ENCODE data around the gene MAN1B1. TPM values are rescaled to one million over a fixed set of nuclear protein-coding genes. Genes with fewer than 3 reads are reported as not detected.

The MAN1B1 gene
- total RNA-seq, 1 experiment from 2014 or later = 42.6 TPM

- Histone ChIP-seq H3K36me3 (no peaks in the 10 kb centered on the region), H3K9me3 (replicated peaks) (no peaks in the 10 kb centered on the region), H3K4me3 (no peak overlapping the region), H3K27ac (no peak overlapping the region), H3K4me1 (peaks cover 26% of the 10 kb centered on the region), H3K27me3 (peaks cover 6% of the 10 kb centered on the region)
- DNase-seq = no peak
Measured at GRCh38 chr9:137139468-137140150, 52.8 kb downstream of the MAN1B1 start.

- Histone ChIP-seq H3K4me1 (peaks cover 22% of the 10 kb centered on the region), H3K36me3 (no peaks in the 10 kb centered on the region), H3K27ac (no peak overlapping the region), H3K27me3 (peaks cover 6% of the 10 kb centered on the region), H3K4me3 (no peak overlapping the region), H3K9me3 (replicated peaks) (no peaks in the 10 kb centered on the region)
- DNase-seq = no peak
Measured at GRCh38 chr9:137140151-137141012, 53.6 kb downstream of the MAN1B1 start.

GRCh38 chr9:137141050-137141810 is 54.4 kb downstream of the MAN1B1 start:
- Histone ChIP-seq H3K4me1 (peaks cover 15% of the 10 kb centered on the region), H3K9me3 (replicated peaks) (no peaks in the 10 kb centered on the region), H3K4me3 (no peak overlapping the region), H3K27me3 (peaks cover 6% of the 10 kb centered on the region), H3K36me3 (no peaks in the 10 kb centered on the region), H3K27ac (no peak overlapping the region)
- no peak for DNase-seq

- DNase-seq = no peak
- Histone ChIP-seq H3K9me3 (replicated peaks) (no peaks in the 10 kb centered on the region), H3K27me3 (peaks cover 6% of the 10 kb centered on the region), H3K27ac (no peak overlapping the region), H3K36me3 (no peaks in the 10 kb centered on the region), H3K4me3 (no peak overlapping the region), H3K4me1 (peaks cover 10% of the 10 kb centered on the region)
Measured at GRCh38 chr9:137141976-137142936, 55.5 kb downstream of the MAN1B1 start.

- Histone ChIP-seq H3K27me3 (peaks cover 6% of the 10 kb centered on the region), H3K4me1 (no peaks in the 10 kb centered on the region; the same call in 1 of the 2 replicates), H3K9me3 (replicated peaks) (no peaks in the 10 kb centered on the region), H3K4me3 (no peak overlapping the region), H3K27ac (no peak overlapping the region), H3K36me3 (no peaks in the 10 kb centered on the region)
- DNase-seq = no peak
Measured at GRCh38 chr9:137143459-137143858, 56.7 kb downstream of the MAN1B1 start.

- Histone ChIP-seq H3K27me3 (peaks cover 6% of the 10 kb centered on the region), H3K36me3 (no peaks in the 10 kb centered on the region), H3K27ac (no peak overlapping the region), H3K4me3 (no peak overlapping the region), H3K4me1 (peaks cover 17% of the 10 kb centered on the region), H3K9me3 (replicated peaks) (no peaks in the 10 kb centered on the region)
- DNase-seq = no peak
Measured at GRCh38 chr9:137145731-137146526, 59.1 kb downstream of the MAN1B1 start.

GRCh38 chr9:137146527-137146918 is 59.7 kb downstream of the MAN1B1 start:
- no peak overlapping the region for H3K4me3 ChIP-seq
- H3K27me3 ChIP-seq = peaks cover 6% of the 10 kb centered on the region
- no peak overlapping the region for H3K27ac ChIP-seq
- H3K36me3 ChIP-seq = no peaks in the 10 kb centered on the region
- no peak for DNase-seq
- no peaks in the 10 kb centered on the region for H3K9me3 ChIP-seq (replicated peaks)
- H3K4me1 ChIP-seq = peaks cover 17% of the 10 kb centered on the region

GRCh38 chr9:137147091-137147792 is 60.5 kb downstream of the MAN1B1 start:
- Histone ChIP-seq H3K9me3 (replicated peaks) (no peaks in the 10 kb centered on the region), H3K4me1 (peaks cover 17% of the 10 kb centered on the region), H3K36me3 (no peaks in the 10 kb centered on the region), H3K27me3 (peaks cover 6% of the 10 kb centered on the region), H3K27ac (no peak overlapping the region), H3K4me3 (no peak overlapping the region)
- no peak for DNase-seq

- Histone ChIP-seq H3K4me3 (no peak overlapping the region), H3K27me3 (peaks cover 4% of the 10 kb centered on the region), H3K27ac (no peak overlapping the region), H3K9me3 (replicated peaks) (no peaks in the 10 kb centered on the region), H3K4me1 (peaks cover 17% of the 10 kb centered on the region), H3K36me3 (no peaks in the 10 kb centered on the region)
- DNase-seq = no peak
Measured at GRCh38 chr9:137147793-137148160, 61.0 kb downstream of the MAN1B1 start.

- Histone ChIP-seq H3K9me3 (replicated peaks) (no peaks in the 10 kb centered on the region), H3K27ac (no peak overlapping the region), H3K4me3 (no peak overlapping the region), H3K27me3 (no peaks in the 10 kb centered on the region; the same call in 1 of the 2 replicates), H3K4me1 (peaks cover 17% of the 10 kb centered on the region), H3K36me3 (no peaks in the 10 kb centered on the region)
- DNase-seq = no peak
Measured at GRCh38 chr9:137148242-137148641, 61.5 kb downstream of the MAN1B1 start.

GRCh38 chr9:137148661-137149060 is 61.9 kb downstream of the MAN1B1 start:
- Histone ChIP-seq H3K9me3 (replicated peaks) (no peaks in the 10 kb centered on the region), H3K27me3 (no peaks in the 10 kb centered on the region), H3K36me3 (no peaks in the 10 kb centered on the region), H3K4me1 (peaks cover 17% of the 10 kb centered on the region), H3K4me3 (no peak overlapping the region), H3K27ac (no peak overlapping the region)
- DNase-seq = no peak

GRCh38 chr9:137149363-137149762 is 62.6 kb downstream of the MAN1B1 start:
- peak overlapping the region; percentile 30 for H3K4me3 ChIP-seq
- peak overlapping the region; percentile 47 for H3K27ac ChIP-seq
- no peaks in the 10 kb centered on the region for H3K36me3 ChIP-seq
- no peaks in the 10 kb centered on the region for H3K27me3 ChIP-seq
- peaks cover 17% of the 10 kb centered on the region for H3K4me1 ChIP-seq
- DNase-seq = peak; percentile 74 to 88
- H3K9me3 ChIP-seq (replicated peaks) = no peaks in the 10 kb centered on the region
